SK-N-SH (cell line): ENCODE data around the gene LDB2.

Experiments used
- RFX5 ChIP-seq: IDR thresholded peaks from 2 replicates; pipeline ENCODE4 v1.6.1; 2012; ENCODE audit warnings: mild to moderate bottlenecking, improper control_type of control experiment, low read length
- TCF12 ChIP-seq: IDR thresholded peaks from 2 replicates; pipeline ENCODE4 v1.4.0; 2012
- TF ChIP-seq, protein P1 (sequence below): fragments of 200-600 bp; sonication (generic); IDR thresholded peaks from 2 replicates; pipeline ENCODE4 v1.6.1; 2017; ENCODE audit warnings: antibody characterized with exemption, mild to moderate bottlenecking, moderate library complexity

DNA sequence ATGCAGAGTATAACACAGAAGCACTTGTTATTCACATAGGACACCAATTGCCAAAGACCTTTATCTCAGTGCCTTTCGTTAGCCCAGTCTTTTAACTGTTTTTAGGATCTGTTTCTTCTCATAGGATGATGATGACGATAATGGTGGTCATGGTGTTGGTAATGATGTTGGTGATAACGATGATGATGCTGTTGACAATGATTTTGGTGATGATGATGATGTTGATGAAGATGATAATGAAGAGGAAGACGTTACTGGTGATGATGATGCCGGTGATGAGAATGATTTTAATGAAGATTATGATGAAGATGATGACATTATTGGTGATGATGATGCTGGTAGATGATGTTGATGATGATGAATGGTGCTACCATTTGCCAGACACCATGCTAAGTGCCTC is 29.8 kb downstream of the LDB2 start:
- TF ChIP-seq, protein P1, sequence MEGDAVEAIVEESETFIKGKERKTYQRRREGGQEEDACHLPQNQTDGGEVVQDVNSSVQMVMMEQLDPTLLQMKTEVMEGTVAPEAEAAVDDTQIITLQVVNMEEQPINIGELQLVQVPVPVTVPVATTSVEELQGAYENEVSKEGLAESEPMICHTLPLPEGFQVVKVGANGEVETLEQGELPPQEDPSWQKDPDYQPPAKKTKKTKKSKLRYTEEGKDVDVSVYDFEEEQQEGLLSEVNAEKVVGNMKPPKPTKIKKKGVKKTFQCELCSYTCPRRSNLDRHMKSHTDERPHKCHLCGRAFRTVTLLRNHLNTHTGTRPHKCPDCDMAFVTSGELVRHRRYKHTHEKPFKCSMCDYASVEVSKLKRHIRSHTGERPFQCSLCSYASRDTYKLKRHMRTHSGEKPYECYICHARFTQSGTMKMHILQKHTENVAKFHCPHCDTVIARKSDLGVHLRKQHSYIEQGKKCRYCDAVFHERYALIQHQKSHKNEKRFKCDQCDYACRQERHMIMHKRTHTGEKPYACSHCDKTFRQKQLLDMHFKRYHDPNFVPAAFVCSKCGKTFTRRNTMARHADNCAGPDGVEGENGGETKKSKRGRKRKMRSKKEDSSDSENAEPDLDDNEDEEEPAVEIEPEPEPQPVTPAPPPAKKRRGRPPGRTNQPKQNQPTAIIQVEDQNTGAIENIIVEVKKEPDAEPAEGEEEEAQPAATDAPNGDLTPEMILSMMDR: no peak
- TF ChIP-seq RFX5 (no peak), TCF12 (no peak)
